Peyer's patch (tissue), 4 donors: Measurements from ENCODE around the gene PLS1.

ENCODE experiments used
- CTCF ChIP-seq, 6 experiments: fragments of 450-650 bp in 4 of 6; fragments of 200-600 bp in 2 of 6; sonication (generic) in 1 of 6; IDR thresholded peaks; one replicate each; pipeline ENCODE4 v1.5.1; 2017 to 2019; ENCODE audit warnings: antibody characterized with exemption in 6 of 6, mild to moderate bottlenecking in 3 of 6, moderate library complexity in 1 of 6
- POLR2A ChIP-seq, 2 donors: fragments of 450-650 bp; IDR thresholded peaks; one replicate each; pipeline ENCODE4 v1.5.1; 2017; ENCODE audit warnings: antibody characterized with exemption in 2 of 2, mild to moderate bottlenecking in 2 of 2, moderate library complexity in 2 of 2

- TF ChIP-seq CTCF (IDR thresholded peaks at IDR 0.05) = no peak
- no peak for TF ChIP-seq POLR2A (IDR thresholded peaks at IDR 0.05)
These were observed 64.2 kb downstream of the PLS1 start for GRCh38 chr3:142660383-142660782.
